OCI-M2 (cell line): ENCODE measurements around the gene SLC66A1.

ENCODE experiments used
- DNase-seq: peaks from one replicate; lab custom pipeline; 2025; ENCODE audit not compliant: unreplicated experiment; lab: John Stamatoyannopoulos, UW

Gene SLC66A1

DNA sequence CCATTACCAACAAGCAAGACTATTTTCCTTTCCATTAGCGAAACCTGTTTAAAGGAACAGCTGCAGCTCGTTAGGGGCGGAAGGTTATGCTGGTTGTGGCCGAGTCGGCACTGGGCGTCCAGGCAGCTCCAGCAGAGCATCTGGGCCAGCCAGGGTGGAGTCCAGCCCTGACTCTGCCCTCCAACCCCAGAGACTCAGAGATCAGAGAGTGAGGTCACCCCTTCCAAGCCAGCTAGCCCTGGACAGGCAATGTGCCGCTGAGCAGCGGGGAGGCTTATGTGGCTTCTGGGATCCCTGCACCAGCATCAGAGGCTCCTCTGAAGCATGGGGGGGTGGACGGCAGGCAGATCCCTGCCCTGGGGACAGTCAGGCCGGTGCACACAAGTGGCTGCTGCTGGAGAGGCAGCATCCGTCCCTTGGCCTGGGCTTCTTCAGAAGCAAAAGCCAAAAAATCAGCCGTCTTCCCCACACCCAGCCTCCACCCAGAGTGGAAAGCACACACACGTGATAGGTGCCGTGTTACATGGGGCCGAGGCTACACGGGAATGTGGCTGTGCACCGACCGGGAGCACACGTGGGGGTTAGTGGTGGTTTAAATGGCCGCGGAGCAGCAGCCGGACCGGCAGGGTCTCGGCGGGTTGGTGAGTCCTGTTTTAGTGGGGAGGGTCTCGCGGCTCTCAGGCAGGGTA lies 30.1 kb downstream of the SLC66A1 start:
- DNase-seq: no peak

DNA sequence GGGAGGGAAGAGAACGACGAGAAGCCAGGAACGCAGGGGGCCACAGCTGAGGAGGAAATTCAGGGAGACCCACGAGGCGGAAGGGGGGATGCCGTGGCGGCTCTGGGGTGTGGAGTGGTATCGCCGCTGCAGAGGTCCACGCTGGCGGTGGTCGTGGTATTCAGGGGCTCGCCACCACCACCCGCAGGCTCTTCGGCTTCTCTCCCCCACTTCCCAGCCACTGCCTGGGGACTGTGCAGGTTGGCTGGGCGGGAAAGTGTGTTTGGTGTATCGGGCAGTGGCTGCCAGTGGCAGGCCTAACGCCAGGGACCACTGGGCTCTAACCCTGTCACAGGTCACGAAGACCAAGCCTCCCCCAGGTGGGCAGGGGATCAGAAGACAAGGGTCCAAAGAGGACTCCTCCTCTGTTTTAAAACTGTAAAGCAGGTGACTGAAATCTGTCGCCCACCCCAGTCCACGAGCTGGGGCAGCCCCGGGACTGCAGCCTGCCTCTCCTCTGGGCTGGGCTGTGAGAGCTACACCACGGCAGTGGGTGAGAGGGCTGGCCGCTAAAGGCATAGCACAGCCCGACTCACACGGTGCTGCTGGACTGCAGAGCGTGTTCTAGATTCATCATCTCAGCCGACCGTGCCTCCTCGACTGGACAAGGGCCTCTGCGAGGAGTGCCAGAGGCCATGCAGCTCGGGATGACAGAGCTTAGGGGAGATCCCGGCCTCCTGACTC lies 30.9 kb downstream of the SLC66A1 start:
- DNase-seq: no peak

DNA sequence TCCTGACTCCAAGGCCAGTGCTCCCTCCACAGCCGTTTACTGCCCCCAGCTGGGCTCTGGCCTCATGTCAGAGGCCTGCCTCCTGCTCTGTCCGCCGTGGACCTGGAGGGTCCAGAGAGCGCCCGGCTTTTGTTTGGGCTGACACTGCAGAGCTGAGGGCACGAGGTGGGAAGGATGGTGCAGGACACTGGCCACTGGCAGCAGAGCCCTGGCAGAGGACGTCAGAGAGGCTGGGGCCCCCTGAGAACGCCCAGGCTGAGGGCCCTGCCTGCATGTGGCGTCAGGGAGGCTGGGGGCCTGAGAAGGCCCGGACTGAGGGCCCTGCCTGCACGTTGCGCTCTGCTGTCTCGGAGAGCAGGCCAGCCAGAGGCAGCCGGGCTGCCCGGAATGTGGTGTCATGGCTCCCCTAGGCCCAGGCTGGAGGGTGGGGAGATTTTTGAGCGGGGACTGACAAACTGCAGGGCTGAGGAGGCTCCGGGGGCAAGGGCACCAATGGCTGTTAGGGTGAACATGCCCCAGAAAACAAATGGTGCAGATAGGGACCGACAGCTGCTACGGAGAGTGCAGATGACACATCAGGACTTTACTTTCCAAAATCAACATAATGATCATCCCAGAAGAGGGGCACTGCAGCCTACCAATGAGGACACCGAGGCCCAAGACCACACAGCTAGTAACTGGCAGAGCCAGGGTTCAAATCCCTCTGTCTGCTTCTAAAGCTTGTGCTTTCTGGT lies 31.7 kb downstream of the SLC66A1 start:
- no peak for DNase-seq

DNA sequence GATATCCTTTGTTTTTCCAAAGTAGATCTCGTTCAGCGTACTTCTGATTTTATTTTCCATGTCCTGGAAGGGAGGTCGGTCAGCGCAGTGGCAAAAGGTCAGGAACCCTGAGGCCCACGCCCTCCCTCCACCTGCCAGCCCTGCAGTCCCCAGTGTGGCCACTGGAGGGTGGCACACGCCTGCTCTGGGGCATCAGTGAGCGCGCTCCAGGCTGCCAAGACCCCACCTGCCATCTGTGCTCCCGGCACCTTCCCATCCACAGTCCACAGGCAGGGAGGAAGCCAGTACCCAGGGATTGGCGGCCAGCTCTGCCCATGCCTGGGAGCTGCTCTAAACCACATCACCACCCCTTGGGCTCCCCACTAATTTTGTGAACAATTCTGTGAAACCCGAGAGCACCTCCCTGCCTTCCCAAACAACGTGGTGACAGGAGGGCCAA lies 32.3 kb downstream of the SLC66A1 start:
- DNase-seq: no peak

DNA sequence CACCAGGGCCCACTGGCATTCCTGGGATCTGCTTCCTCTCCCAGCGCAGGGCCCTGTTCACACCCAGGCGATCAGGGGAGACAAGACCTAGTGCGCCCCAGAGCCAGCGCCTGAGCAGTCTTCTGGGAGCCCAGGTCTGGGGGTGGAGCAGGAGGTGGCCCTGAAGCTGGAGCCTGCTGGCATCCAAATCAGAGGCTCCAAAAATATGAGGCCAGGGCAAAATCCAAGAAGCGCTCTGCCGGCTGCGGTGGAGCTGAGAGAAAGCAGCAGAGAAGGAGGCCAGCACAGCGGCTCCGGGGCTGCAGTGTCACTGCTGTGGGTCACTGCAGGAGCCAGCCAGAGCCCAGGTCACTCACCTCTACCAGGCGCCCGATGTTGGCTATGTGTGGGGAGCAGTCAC lies 32.7 kb downstream of the SLC66A1 start:
- DNase-seq: no peak

DNA sequence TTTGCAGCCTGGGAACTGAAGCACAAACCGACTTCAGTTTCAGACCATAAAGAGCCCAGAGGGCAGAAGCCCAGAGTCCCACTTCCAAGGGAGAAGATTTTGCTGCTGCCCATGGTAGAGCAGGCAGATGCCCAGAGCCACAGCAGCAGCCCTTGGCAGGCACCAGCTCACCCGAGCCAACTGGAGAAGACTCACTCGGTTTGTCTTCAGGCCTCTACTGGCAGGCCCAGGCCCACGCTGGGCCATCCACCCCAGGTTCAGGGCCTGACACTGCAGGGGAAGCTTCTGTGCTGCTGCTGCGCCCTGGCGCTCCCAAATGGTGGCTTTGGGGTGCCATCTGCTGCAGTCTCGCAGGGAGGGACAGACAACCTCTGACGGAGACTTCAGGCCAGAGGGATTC lies 33.3 kb downstream of the SLC66A1 start:
- no peak for DNase-seq

DNA sequence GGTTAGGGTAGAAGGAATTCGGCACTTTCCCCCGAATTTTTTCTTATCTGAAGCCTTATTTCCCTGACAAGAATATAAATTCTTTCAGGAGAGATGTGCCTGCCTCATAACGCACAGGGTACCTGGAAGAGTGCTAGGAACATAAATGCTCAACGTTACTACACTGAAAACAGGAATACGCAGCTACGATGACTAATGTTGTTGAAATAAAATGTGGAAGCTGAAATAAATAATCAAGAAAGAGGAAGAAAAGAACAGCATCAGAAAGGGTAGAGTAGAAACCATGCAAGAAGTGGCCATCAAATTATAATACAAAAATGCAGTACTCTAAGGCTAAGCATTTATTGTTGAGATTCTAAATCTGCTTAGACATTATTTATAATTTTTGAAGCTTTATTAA lies 33.9 kb downstream of the SLC66A1 start:
- no peak for DNase-seq

DNA sequence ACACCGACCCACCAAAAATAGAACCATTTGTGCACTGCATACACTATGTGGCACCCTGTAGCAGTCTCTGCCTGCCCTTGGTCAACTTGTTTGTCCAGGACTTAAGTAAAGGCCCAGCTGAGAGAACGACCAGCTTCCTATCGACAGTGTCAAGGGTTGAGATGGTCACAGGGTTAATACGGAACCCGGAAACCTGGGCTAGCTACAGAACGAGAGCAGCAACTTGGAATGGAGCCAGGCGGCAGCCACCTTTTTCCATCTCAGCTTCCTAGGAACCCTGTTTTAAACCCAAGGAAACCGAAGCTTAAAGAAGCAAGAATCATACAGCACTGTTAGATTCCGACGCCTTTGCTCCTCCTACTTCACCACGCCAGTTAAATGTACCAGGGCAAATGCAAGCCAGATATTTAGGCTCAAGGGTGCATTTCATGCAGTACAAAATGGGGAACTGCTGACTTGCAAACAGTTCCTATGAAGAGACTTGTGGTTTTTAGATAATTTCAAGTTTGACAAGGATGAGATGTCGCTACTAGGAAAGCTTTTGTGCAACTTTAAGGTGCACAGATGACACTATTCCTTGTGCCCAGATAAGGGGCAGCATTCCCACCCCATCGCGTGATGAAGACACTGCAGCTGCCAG lies 35.5 kb downstream of the SLC66A1 start:
- no peak for DNase-seq

DNA sequence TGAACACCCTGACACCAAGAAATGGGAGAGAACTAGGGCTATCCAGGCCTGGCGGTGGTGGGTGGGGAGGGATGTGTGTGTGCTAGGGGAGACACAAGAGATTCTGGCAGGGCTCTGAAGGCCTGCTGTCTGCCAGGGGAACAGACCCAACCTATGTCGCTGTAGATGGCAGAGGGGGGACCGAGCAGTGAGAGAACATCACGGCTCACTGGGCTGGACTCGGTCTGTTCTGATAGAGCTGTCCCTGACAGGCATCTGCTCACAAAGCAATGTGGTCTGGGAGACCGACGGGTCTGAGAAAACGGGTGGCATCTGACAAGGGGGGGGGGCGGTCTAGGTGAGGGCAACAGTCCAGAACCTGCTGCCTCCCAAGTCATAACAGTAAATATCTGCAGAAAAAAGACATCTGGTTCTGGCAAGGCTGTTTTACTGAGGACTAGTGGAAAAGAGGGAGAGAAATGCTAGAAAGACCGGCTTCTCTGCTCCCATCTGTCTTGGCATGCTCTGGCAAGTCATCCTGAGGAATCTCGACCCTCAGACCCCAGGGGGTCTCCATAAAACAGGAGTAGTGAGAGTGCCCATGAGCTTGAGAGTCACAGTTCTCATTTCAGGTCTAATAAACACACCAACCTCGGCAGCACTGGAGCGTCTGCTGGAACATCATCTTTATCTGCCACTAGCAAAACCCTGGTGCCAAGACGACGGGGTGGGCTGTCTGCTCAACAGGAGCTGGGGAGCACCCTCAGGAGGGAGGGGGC lies 36.5 kb downstream of the SLC66A1 start:
- no peak for DNase-seq

DNA sequence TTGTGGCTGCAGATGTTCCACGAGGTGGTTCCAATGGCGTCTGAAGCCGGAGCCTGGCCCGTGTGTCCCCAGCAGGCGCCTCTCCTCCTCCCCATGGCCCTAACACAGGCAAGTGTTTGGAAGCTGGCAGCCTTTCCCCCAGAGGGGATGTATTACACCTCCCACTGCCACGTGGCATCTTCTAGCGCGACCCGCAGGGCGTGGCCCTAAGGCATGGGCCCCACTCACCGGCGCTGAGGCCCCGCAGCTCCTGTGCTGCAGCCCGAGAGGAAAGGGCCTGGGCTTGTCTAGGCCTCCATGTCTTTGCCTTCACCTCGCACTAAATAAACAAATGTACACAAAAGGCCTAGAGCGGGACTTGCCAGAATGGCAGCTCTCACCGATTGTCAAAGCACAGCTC lies 37.9 kb downstream of the SLC66A1 start:
- DNase-seq: no peak

DNA sequence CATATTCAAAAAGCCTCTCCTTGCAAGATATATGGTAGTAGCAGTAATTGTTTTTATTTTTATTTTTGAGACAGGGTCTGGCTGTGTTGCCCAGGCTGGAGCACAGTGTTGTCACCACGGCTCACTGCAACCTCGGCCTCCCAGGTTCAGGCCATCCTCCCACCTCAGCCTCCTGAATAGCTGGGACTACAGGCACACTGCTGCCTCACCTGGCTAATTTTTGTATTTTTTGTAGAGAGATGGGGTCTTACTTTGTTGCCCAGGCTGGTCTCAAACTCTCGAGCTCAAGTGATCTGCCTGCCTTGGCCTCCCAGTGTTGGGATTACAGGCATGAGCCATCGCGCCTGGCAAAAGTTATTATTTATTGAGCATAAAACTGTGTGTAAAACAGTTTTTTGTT lies 38.4 kb downstream of the SLC66A1 start:
- DNase-seq: no peak

DNA sequence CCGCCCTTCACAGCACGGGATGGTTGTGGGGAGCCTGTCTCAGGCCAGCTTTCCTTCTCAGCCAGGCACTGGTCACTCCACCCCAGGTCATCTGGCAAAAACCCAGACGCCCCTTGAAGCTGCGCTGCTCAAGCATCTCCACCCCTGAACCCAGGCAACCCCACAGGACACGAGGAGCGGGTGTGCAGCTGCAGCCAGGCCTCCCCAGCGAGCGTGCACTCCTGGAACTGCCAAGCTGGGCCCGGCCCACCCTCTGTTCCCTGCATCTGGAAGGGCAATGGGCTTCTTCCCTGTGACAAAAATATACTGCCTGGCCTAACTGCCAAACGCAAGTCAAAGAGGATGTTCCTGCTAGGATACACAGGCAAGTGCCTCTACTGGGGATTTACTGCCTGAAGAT lies 39.7 kb downstream of the SLC66A1 start:
- DNase-seq: no peak

DNA sequence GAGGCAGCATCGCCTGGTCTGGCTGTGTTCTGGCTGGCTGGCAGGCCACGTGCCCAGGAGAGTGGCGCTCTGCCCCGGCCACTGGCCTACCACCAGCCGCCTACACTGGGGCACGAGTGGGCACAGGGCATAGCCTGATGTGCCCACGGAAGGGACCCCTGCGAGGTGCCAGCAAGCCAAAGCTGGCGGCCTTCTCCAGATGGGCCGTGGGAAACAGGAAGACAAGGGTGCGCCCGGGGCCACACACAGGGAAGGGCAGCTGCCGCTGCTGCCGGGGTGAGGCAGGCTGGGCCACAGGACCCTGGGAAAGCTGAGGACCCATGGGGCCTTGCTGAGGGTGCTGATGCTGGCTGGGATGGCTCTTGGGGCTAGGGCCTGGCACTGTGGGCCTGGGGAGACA lies 40.7 kb downstream of the SLC66A1 start:
- no peak for DNase-seq

DNA sequence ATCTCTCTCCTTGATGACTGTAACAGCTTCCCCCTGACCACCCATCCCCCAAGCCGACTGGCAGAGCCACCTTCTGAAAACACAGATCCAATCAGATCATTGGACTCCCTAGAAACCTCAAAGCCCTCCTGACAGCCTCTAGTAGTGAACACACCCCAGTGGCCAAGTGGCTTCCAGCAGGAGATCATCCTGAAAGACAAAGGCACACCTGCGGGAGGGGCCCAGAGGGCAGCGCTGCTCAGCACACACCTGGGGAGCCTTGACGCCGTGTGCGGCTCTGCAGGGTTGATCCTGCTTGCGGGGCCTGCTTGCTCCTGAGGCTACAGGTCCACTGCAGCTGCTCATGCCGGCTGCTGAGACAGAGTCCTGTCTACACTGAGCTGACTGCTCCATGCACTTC lies 41.5 kb downstream of the SLC66A1 start:
- DNase-seq: no peak

DNA sequence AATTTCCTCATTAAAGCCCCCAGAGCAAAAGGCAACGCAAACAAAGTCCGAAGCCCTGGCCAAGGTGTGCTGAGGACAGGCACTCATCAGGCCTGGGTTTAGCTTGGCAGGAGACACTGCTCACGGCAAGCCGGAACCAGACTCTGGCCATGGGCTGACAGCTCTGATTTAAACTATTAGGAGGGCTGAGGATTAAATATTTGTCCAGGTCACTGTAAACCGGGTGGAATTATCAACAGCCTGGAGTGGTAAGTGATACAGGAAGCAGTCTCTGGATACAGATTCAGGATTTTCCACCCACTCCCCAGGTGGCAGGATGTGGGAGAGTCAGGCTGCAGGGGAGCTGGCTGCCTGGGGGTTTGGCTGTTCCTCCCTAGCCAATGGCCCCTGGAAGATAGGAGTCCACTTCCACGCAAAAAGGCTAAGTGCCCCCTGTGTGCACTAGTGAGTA lies 42.4 kb downstream of the SLC66A1 start:
- DNase-seq: no peak

DNA sequence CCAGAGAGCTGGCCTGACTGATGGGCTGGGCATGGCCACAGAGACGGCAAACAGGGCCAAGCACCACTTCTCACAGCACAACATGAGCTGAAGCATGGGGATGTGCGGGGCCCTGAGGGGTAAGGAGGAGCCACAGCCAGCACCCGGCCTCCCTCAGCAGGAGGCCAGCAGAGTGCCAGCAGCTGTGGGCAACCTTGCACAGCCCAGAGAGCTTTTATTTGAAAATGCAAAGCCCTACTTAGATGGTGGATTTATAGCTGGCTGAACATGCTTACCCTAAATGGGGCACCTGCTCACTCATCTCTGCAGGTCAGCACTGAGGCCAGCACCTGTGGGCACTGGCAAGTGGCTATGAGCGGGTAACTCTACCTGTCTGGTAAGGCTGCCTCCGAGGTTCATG lies 44.1 kb downstream of the SLC66A1 start:
- no peak for DNase-seq

DNA sequence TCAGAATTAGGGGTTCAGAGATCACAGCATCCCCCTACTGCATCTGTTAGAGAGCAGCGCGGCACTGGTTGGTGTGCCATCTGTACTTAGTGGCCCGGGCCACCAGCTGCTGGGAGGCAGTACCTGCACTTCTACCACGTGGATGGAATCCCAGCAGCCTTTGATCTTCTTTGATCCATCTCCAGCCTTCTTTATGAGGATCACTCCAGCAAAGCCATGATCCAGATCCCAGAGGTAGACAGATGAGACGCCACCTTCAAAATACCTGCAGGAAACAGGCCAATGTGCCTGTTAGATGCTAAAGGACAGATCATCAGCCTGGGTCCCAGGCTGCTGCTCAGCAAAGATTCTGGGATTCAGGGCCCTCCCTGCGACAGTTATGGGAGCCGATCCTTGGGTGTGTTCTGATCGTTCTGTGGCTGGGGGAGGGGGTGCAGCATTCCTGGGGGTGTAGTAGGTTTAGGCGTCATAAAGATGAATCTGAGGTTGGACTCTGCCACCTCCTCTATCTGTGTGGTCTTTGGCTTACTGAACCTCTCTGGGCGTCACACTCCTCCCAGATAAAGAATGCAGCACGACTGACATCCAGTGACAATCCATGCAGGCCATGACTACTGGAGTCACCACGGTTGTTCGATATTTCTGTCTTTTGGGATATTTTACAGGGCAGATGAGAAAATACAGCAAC lies 45.3 kb downstream of the SLC66A1 start:
- DNase-seq: no peak

DNA sequence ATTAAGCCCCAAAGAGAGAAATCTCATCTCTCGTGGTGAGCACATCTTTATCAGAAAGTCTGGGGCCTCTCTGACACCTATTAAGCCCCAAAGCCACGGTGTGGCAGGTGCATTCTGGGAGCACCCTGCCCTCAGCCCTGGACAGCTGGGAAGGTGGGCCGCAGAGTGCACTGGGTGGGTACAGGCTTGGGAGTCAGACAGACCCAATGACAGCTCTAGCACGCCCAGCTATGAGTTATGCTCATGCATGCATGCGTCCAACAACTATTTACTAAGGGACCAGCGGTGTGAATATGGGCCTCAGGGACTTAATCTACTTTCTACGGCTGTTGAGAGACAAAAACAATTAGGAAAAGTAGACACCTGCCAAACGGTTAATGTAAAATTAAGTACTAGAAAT lies 46.6 kb downstream of the SLC66A1 start:
- no peak for DNase-seq

DNA sequence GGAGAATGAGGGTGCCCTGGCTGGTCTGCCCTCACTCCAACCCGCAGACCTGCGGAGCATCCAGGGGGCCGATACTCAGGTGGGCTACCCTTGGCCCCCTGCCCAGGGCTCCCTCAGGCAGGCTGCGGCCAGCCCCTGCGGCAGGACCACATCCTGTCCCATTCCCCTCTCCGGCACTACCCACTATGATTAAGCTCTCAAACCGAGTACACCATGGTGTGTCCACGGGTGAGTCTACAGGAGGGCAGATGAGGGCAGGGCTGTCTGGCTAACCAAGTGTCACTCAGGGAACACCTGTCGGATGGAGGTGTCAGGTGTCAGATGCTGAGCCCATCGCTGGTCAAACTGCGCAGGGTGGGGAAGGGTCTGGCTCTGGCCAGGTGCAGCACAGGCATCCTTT lies 47.2 kb downstream of the SLC66A1 start:
- no peak for DNase-seq

DNA sequence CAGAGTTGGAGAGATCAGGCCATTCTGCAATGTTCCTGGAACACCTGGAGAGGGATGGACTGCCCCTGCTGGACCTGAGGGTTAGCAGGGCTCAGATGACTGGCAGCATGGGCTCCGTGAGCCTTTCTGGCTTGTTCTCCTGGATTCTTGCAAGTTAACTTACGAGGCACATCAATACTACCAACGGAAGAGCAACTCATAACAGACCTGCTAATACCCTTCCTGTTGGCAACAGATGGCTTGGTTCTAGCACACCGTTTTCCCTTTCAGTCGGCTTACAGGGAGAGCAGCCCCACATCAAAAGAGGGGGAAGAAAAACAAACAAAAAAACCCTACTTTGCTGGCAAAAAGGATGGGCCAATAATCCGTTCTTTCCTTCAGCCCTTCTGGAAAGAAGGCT lies 47.9 kb downstream of the SLC66A1 start:
- no peak for DNase-seq
